Measurements from ENCODE around the gene TANC1.
"Not testable (repeated sequence)": the region's sequence is repeated elsewhere in the genome, so short reads cannot be mapped to it uniquely, and the experiment has no call there.

TANC1 gene

GRCh38 chr2:159124931-159125467 is 156.6 kb downstream of the TANC1 start:
- no peak for DNase-seq

- no peak for DNase-seq
These were observed 157.4 kb downstream of the TANC1 start for GRCh38 chr2:159125858-159126257.

- no peak for DNase-seq
These were observed 158.1 kb downstream of the TANC1 start for GRCh38 chr2:159126432-159127022.

- no peak for DNase-seq
These were observed 159.8 kb downstream of the TANC1 start for GRCh38 chr2:159128191-159128590.

- DNase-seq: no peak
These were observed 160.8 kb downstream of the TANC1 start for GRCh38 chr2:159129269-159129668.

- no peak for DNase-seq
These were observed 161.4 kb downstream of the TANC1 start for GRCh38 chr2:159129824-159130223.

- DNase-seq: no peak
These were observed 161.9 kb downstream of the TANC1 start for GRCh38 chr2:159130302-159130701.

- no peak for DNase-seq
These were observed 162.9 kb downstream of the TANC1 start for GRCh38 chr2:159131267-159131913.

- DNase-seq: no peak
These were observed 163.5 kb downstream of the TANC1 start for GRCh38 chr2:159131914-159132281.

- DNase-seq: no peak
These were observed 165.4 kb downstream of the TANC1 start for GRCh38 chr2:159133797-159134196.

- no peak for DNase-seq
These were observed 166.5 kb downstream of the TANC1 start for GRCh38 chr2:159134979-159135378.

GRCh38 chr2:159136391-159136790 is 168.0 kb downstream of the TANC1 start:
- no peak for DNase-seq

GRCh38 chr2:159137511-159138241 is 169.2 kb downstream of the TANC1 start:
- DNase-seq: no peak

- no peak for DNase-seq
These were observed 170.3 kb downstream of the TANC1 start for GRCh38 chr2:159138642-159139182.

- DNase-seq: no peak
These were observed 170.9 kb downstream of the TANC1 start for GRCh38 chr2:159139216-159139933.

GRCh38 chr2:159140070-159140769 is 171.8 kb downstream of the TANC1 start:
- DNase-seq: no peak

GRCh38 chr2:159140821-159141220 is 172.4 kb downstream of the TANC1 start:
- not testable (repeated sequence) for DNase-seq

- no peak for DNase-seq
These were observed 176.6 kb downstream of the TANC1 start for GRCh38 chr2:159144776-159145614.

GRCh38 chr2:159145745-159146354 is 177.4 kb downstream of the TANC1 start:
- no peak for DNase-seq

- no peak for DNase-seq
These were observed 178.7 kb downstream of the TANC1 start for GRCh38 chr2:159146996-159147666.
